Neutrophil (primary cell): ENCODE data around the gene ARFIP1.

ENCODE experiments used
- H3K27ac ChIP-seq: fragments of 200-600 bp; sonication (generic); 2 replicates; pipeline ENCODE4 v1.5.1; 2016; ENCODE audit warnings: mild to moderate bottlenecking, moderate library complexity
- H3K27me3 ChIP-seq: fragments of 200-600 bp; sonication (generic); 2 replicates; pipeline ENCODE4 v1.6.0; 2016; ENCODE audit warnings: mild to moderate bottlenecking
- H3K36me3 ChIP-seq: fragments of 200-600 bp; sonication (generic); 2 replicates; pipeline ENCODE4 v1.5.1; 2017
- H3K4me1 ChIP-seq, 2 experiments: fragments of 200-600 bp in 1 of 2; sonication (generic) in 1 of 2; 1 replicate in 1 of 2; 2 replicates in 1 of 2; pipeline versions ENCODE4 v1.5.1 to v1.6.1; 2013 to 2016; ENCODE audit warnings: low read depth in 1 of 2, low read length in 1 of 2, mild to moderate bottlenecking in 1 of 2, moderate library complexity in 1 of 2; ENCODE audit not compliant: control insufficient read depth in 1 of 2, insufficient read depth in 1 of 2
- H3K4me3 ChIP-seq, 2 experiments: fragments of 200-600 bp in 1 of 2; sonication (generic) in 1 of 2; 1 replicate in 1 of 2; 2 replicates in 1 of 2; pipeline ENCODE4 v1.5.1; 2013 to 2016; ENCODE audit warnings: low read depth in 1 of 2, low read length in 1 of 2, mild to moderate bottlenecking in 1 of 2, moderate library complexity in 1 of 2
- H3K9me3 ChIP-seq: fragments of 200-600 bp; sonication (generic); 2 replicates; pipeline ENCODE4 v1.5.1; 2016
- CTCF ChIP-seq: fragments of 200-600 bp; sonication (generic); IDR thresholded peaks from 2 replicates; pipeline ENCODE4 v1.5.1; 2016; ENCODE audit warnings: antibody characterized with exemption

The ARFIP1 gene

GRCh38 chr4:152939621-152940020 lies 159.9 kb downstream of the ARFIP1 start:
- Histone ChIP-seq H3K27me3 (peaks cover 89% of the 10 kb centered on the region), H3K4me1 (peaks cover 21 to 30% of the 10 kb centered on the region in 2 experiments), H3K4me3 (no peak overlapping the region), H3K9me3 (no peaks in the 10 kb centered on the region), H3K36me3 (no peaks in the 10 kb centered on the region), H3K27ac (no peak overlapping the region)
- TF ChIP-seq CTCF, result no peak

- Histone ChIP-seq H3K4me3 (no peak overlapping the region), H3K36me3 (no peaks in the 10 kb centered on the region), H3K27ac (no peak overlapping the region), H3K4me1 (peaks cover 20 to 25% of the 10 kb centered on the region in 2 experiments), H3K27me3 (peaks cover 80% of the 10 kb centered on the region), H3K9me3 (no peaks in the 10 kb centered on the region)
- TF ChIP-seq CTCF, result no peak
Measured at GRCh38 chr4:152940461-152940860, 160.7 kb downstream of the ARFIP1 start.

GRCh38 chr4:152941411-152941810 lies 161.7 kb downstream of the ARFIP1 start:
- no peak for TF ChIP-seq CTCF
- Histone ChIP-seq H3K27ac (no peak overlapping the region), H3K27me3 (peaks cover 72% of the 10 kb centered on the region), H3K4me3 (no peak overlapping the region), H3K4me1 (peaks cover 12 to 16% of the 10 kb centered on the region in 2 experiments), H3K36me3 (no peaks in the 10 kb centered on the region), H3K9me3 (no peaks in the 10 kb centered on the region)

GRCh38 chr4:152942346-152942745 lies 162.6 kb downstream of the ARFIP1 start:
- Histone ChIP-seq H3K27ac (no peak overlapping the region), H3K9me3 (no peaks in the 10 kb centered on the region), H3K4me3 (no peak overlapping the region), H3K27me3 (peaks cover 70% of the 10 kb centered on the region), H3K36me3 (no peaks in the 10 kb centered on the region), H3K4me1 (peaks cover 4 to 6% of the 10 kb centered on the region in 2 experiments)
- no peak for TF ChIP-seq CTCF

GRCh38 chr4:152943672-152944071 lies 163.9 kb downstream of the ARFIP1 start:
- no peak for TF ChIP-seq CTCF
- Histone ChIP-seq H3K36me3 (no peaks in the 10 kb centered on the region), H3K4me1 (no peaks in the 10 kb centered on the region), H3K9me3 (no peaks in the 10 kb centered on the region), H3K27ac (no peak overlapping the region), H3K4me3 (no peak overlapping the region), H3K27me3 (peaks cover 68% of the 10 kb centered on the region)
